Suppressor macrophage (primary cell): ENCODE results near the gene KRTAP4-9.
"Not testable (repeated sequence)": the region's sequence is repeated elsewhere in the genome, so short reads cannot be mapped to it uniquely, and the experiment has no call there.

Experiments used
- DNase-seq, 4 experiments: peaks; one replicate each; pipeline ENCODE4 v3.0.0-alpha.2; 2020 to 2022
- total RNA-seq, 17 experiments: gene quantifications; one replicate each; lab custom pipeline; 2026; ENCODE audit warnings: mixed read lengths in 6 of 17, inconsistent platforms in 3 of 17; lab: John Stamatoyannopoulos, UW

Gene KRTAP4-9
- 0 to 0.33 (median 0) reads per million in 17 experiments for total RNA-seq

- not testable (repeated sequence) for DNase-seq
Observed at GRCh38 chr17:41105347-41105746, at the start of gene KRTAP4-9. Gene KRTAP4-9 (plus strand): TSS chr17:41105389. CDS start chr17:41105389, 0 bp downstream.

- no peak for DNase-seq
Observed at GRCh38 chr17:41057547-41057946, 47.6 kb upstream of the KRTAP4-9 start.

- DNase-seq = no peak
Observed at GRCh38 chr17:41058741-41059140, 46.4 kb upstream of the KRTAP4-9 start.

GRCh38 chr17:41059276-41060051, 45.7 kb upstream of the KRTAP4-9 start:
- DNase-seq = not testable (repeated sequence)

GRCh38 chr17:41060052-41060604, 45.1 kb upstream of the KRTAP4-9 start, which contains the start of gene KRTAP2-3:
Gene KRTAP2-3 (minus strand): TSS chr17:41060114. CDS start chr17:41060050, 64 bp downstream.
- DNase-seq = no peak

- no peak for DNase-seq
Observed at GRCh38 chr17:41061964-41062363, 43.2 kb upstream of the KRTAP4-9 start.

GRCh38 chr17:41063449-41063848, 41.7 kb upstream of the KRTAP4-9 start:
- no peak for DNase-seq

- DNase-seq = no peak
Observed at GRCh38 chr17:41064301-41064700, 40.9 kb upstream of the KRTAP4-9 start.

- not testable (repeated sequence) for DNase-seq
Observed at GRCh38 chr17:41065016-41065689, 40.0 kb upstream of the KRTAP4-9 start.

- peak in 3 of 4 experiments; percentile 14 to 34 (median 20) for DNase-seq
Observed at GRCh38 chr17:41065829-41066624, 39.2 kb upstream of the KRTAP4-9 start, which contains the start of gene KRTAP2-4. Gene KRTAP2-4 (minus strand): TSS chr17:41065879. CDS start chr17:41065845, 34 bp downstream.

GRCh38 chr17:41067281-41067680, 37.9 kb upstream of the KRTAP4-9 start:
- DNase-seq = no peak

- peak in 3 of 4 experiments; percentile 23 to 49 (median 38) for DNase-seq
Observed at GRCh38 chr17:41069031-41069430, 36.2 kb upstream of the KRTAP4-9 start.

- no peak for DNase-seq
Observed at GRCh38 chr17:41071606-41072360, 33.4 kb upstream of the KRTAP4-9 start.

GRCh38 chr17:41073676-41074075, 31.5 kb upstream of the KRTAP4-9 start:
- DNase-seq = no peak

GRCh38 chr17:41076788-41077187, 28.4 kb upstream of the KRTAP4-9 start:
- no peak for DNase-seq

- DNase-seq = no peak
Observed at GRCh38 chr17:41082626-41083025, 22.6 kb upstream of the KRTAP4-9 start.

- not testable (repeated sequence) for DNase-seq
Observed at GRCh38 chr17:41083427-41083826, 21.8 kb upstream of the KRTAP4-9 start.

- not testable (repeated sequence) for DNase-seq
Observed at GRCh38 chr17:41084100-41084856, 20.9 kb upstream of the KRTAP4-9 start, which contains the start of gene KRTAP4-7. Gene KRTAP4-7 (plus strand): TSS chr17:41084150. CDS start chr17:41084207, 57 bp downstream.

GRCh38 chr17:41088760-41089352, 16.3 kb upstream of the KRTAP4-9 start:
- not testable (repeated sequence) for DNase-seq

GRCh38 chr17:41096055-41096454, 9.1 kb upstream of the KRTAP4-9 start:
- DNase-seq = no peak
